GM12874 (cell line): ENCODE measurements around the gene CNPY4.

Experiments
- CTCF ChIP-seq: IDR thresholded peaks from 2 replicates; pipeline ENCODE4 v1.5.1; 2011; ENCODE audit warnings: low read depth, mild to moderate bottlenecking, control low read depth, low read length, moderate library complexity; ENCODE audit not compliant: insufficient read depth

The CNPY4 gene

GRCh38 chr7:100079024-100079560 lies 40.3 kb upstream of the CNPY4 start:
- TF ChIP-seq CTCF: no peak

- TF ChIP-seq CTCF: no peak
Measured at GRCh38 chr7:100080907-100081534, 38.4 kb upstream of the CNPY4 start.

GRCh38 chr7:100081535-100082102 lies 37.8 kb upstream of the CNPY4 start, which contains the start of gene ZNF3:
Gene ZNF3 (minus strand): TSS chr7:100081723. CDS start chr7:100077357, 4,366 bp downstream.
- peak; percentile 94 for TF ChIP-seq CTCF

GRCh38 chr7:100082978-100083377 lies 36.5 kb upstream of the CNPY4 start:
- TF ChIP-seq CTCF: no peak

- TF ChIP-seq CTCF: no peak
Measured at GRCh38 chr7:100085515-100085914, 33.9 kb upstream of the CNPY4 start.

- no peak for TF ChIP-seq CTCF
Measured at GRCh38 chr7:100087055-100087750, 32.2 kb upstream of the CNPY4 start.

GRCh38 chr7:100088095-100088620 lies 31.3 kb upstream of the CNPY4 start:
- TF ChIP-seq CTCF: no peak
